Karpas-422 (cell line): ENCODE results near the gene IFNK. TPM values are rescaled to one million over a fixed set of nuclear protein-coding genes. Genes with fewer than 3 reads are reported as not detected.

Experiments
- DNase-seq: peaks from one replicate; pipeline ENCODE4 v3.0.0-alpha.2; 2015
- H2AFZ ChIP-seq: fragments of 200-600 bp; sonication (generic); 2 replicates; pipeline ENCODE4 v1.6.1; 2014; ENCODE audit warnings: antibody characterized with exemption, low read length, mixed read lengths
- H3K27ac ChIP-seq: fragments of 200-600 bp; sonication (generic); 2 replicates; pipeline ENCODE4 v1.5.1; 2014; ENCODE audit warnings: mild to moderate bottlenecking, low read length, moderate library complexity
- H3K27me3 ChIP-seq: fragments of 200-600 bp; sonication (generic); 2 replicates; pipeline ENCODE4 v1.6.1; 2014; ENCODE audit warnings: low read length, mixed read lengths
- H3K36me3 ChIP-seq: fragments of 200-600 bp; sonication (generic); 2 replicates; pipeline ENCODE4 v1.6.1; 2014; ENCODE audit warnings: low read length, mixed read lengths; ENCODE audit not compliant: insufficient read depth
- H3K4me1 ChIP-seq: fragments of 200-600 bp; sonication (generic); 2 replicates; pipeline ENCODE4 v1.6.1; 2014; ENCODE audit warnings: mild to moderate bottlenecking, low read length, mixed read lengths
- H3K4me2 ChIP-seq: fragments of 200-600 bp; sonication (generic); 2 replicates; pipeline ENCODE4 v1.6.1; 2014; ENCODE audit warnings: low read length, low read depth, mild to moderate bottlenecking; ENCODE audit not compliant: poor library complexity, severe bottlenecking
- H3K4me3 ChIP-seq: fragments of 200-600 bp; sonication (generic); 2 replicates; pipeline ENCODE4 v1.5.1; 2014; ENCODE audit warnings: mild to moderate bottlenecking, antibody characterized with exemption, low read length, mixed read lengths
- H3K79me2 ChIP-seq: fragments of 200-600 bp; sonication (generic); 2 replicates; pipeline ENCODE4 v1.6.1; 2014; ENCODE audit warnings: mild to moderate bottlenecking, low read length, mixed read lengths
- H3K9ac ChIP-seq: fragments of 200-600 bp; sonication (generic); 2 replicates; pipeline ENCODE4 v1.6.0; 2014; ENCODE audit warnings: low read length
- H3K9me2 ChIP-seq: fragments of 200-600 bp; sonication (generic), shearing (Covaris generic); replicated peaks from 2 replicates; pipeline ENCODE4 v1.6.0; 2014; ENCODE audit warnings: mild to moderate bottlenecking, low read length, moderate library complexity; ENCODE audit not compliant: insufficient read depth
- H3K9me3 ChIP-seq: fragments of 300-700, 200-600 bp; sonication (generic); 2 replicates; pipeline ENCODE4 v1.6.1; 2014; ENCODE audit warnings: low read length, mixed read lengths
- H4K20me1 ChIP-seq: fragments of 200-600 bp; sonication (generic); 2 replicates; pipeline ENCODE4 v1.6.1; 2014; ENCODE audit warnings: mild to moderate bottlenecking, antibody characterized with exemption, low read length, low read depth; ENCODE audit not compliant: insufficient read depth
- total RNA-seq: library from RNA; depleted of rRNA; stranded (reverse); fragments of >200 nt; shearing (Covaris generic); gene quantifications from 2 replicates; pipeline ENCODE4 v1.2.3, GENCODE V29; 2014; ENCODE audit warnings: low replicate concordance; rRNA removed

IFNK gene
- total RNA-seq, 1 experiment from 2014 or later: not detected

DNA sequence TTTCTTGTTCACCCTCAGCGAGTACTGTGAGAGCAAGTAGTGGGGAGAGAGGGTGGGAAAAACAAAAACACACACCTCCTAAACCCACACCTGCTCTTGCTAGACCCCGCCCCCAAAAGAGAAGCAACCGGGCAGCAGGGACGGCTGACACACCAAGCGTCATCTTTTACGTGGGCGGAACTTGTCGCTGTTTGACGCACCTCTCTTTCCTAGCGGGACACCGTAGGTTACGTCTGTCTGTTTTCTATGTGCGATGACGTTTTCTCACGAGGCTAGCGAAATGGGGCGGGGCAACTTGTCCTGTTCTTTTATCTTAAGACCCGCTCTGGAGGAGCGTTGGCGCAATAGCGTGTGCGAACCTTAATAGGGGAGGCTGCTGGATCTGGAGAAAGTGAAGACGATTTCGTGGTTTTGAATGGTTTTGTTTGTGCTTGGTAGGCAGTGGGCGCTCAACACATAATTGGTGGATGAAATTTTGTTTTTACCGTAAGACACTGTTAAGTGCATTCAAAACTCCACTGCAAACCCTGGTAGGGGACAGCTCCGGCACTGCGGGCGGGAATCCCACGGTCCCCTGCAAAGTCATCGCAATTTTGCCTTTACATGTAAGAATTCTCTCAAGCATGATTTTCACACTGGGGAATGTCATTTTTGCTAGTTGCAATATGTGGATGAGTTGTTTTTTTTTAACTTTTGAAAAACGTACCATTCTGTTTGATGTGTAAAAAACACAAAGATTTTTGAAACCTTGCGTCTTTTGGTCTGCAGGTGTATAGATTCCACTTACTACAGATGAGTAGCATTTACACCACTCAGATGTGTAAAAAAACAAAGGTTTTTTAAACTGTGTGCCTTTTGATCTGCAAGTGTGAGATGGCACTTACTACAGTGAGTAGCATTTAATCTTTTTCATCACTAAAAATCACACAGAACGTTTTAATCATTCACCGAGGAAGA is 49.8 kb downstream of the IFNK start:
- Histone ChIP-seq H3K9ac (peak overlapping the region; percentile 85), H4K20me1 (no peaks in the 10 kb centered on the region), H3K79me2 (peaks cover 40% of the 10 kb centered on the region), H3K27me3 (no peaks in the 10 kb centered on the region), H3K4me3 (peak overlapping the region; percentile 69), H3K9me2 (no peaks in the 10 kb centered on the region), H2AFZ (peak overlapping the region; percentile 22), H3K4me2 (peak overlapping the region; percentile 74), H3K36me3 (no peaks in the 10 kb centered on the region), H3K9me3 (no peaks in the 10 kb centered on the region), H3K27ac (peak overlapping the region; percentile 60), H3K4me1 (peaks cover 36% of the 10 kb centered on the region)
- peak; percentile 99 for DNase-seq

Other genes starting within 250 kb of the IFNK start
- not detected in 2 replicates for gene EQTN, start 227.1 kb upstream of the IFNK start, total RNA-seq
- gene MOB3B, start 5.5 kb downstream of the IFNK start, total RNA-seq: 0.25 and 0.45 TPM in 2 replicates
- gene C9orf72, start 49.2 kb downstream of the IFNK start, total RNA-seq: 14.0 and 40.6 TPM in 2 replicates